ENCODE measurements around the gene SAC3D1. TPM values are rescaled to one million over a fixed set of nuclear protein-coding genes. Genes with fewer than 3 reads are reported as not detected.

SAC3D1 gene
- total RNA-seq, 4 donors from 2014 or later: 3.7 to 105 (median 12.9) TPM

GRCh38 chr11:65083134-65083833 lies 42.3 kb downstream of the SAC3D1 start:
- Histone ChIP-seq H3K36me3 (peaks cover 0 to 12% (median 0%) of the 10 kb centered on the region in 4 donors), H3K4me3 (peak overlapping the region; percentile 50 to 91 (median 66)), H3K4me1 (peaks cover 11 to 22% (median 16%) of the 10 kb centered on the region in 4 donors), H3K27me3 (no peaks in the 10 kb centered on the region), H3K9me3 (no peaks in the 10 kb centered on the region), H3K27ac (peak overlapping the region; percentile 90 to 96 (median 94))
- DNase-seq: no peak
- TF ChIP-seq CTCF (IDR thresholded peaks at IDR 0.05) (no peak), EP300 (IDR thresholded peaks at IDR 0.05; ENCODE audit: low read depth) (no peak), POLR2AphosphoS5 (IDR thresholded peaks at IDR 0.05) (no peak), POLR2A (IDR thresholded peaks at IDR 0.05) (no peak)
- WGBS, 2 donors (ENCODE audit: low coverage in 1 of 2): 2 to 3% methylated on average over 8 to 13 of the region's 13 CpGs
- intact Hi-C loops (cut with DNase I; ENCODE audit: low total_unique reads): no loop called here
- in situ Hi-C loops (cut with MboI; ENCODE audit: low pct_ligation_motif_present in 1 of 4, low pct_unique_long_range_greater_than_20kb in 1 of 4, low sequenced_read_pairs in 3 of 4): no loop called here

GRCh38 chr11:65083834-65084597 lies 43.0 kb downstream of the SAC3D1 start, which contains the start of the genes CDCA5 and ZFPL1:
Gene CDCA5 (minus strand): TSS chr11:65084040. CDS start chr11:65083978, 62 bp downstream.
Gene ZFPL1 (plus strand): TSS chr11:65084222. CDS start chr11:65084699, 477 bp downstream.
- intact Hi-C loops (cut with DNase I; ENCODE audit: low total_unique reads): no loop called here
- in situ Hi-C loops (cut with MboI; ENCODE audit: low pct_ligation_motif_present in 1 of 4, low pct_unique_long_range_greater_than_20kb in 1 of 4, low sequenced_read_pairs in 3 of 4): no loop called here
- TF ChIP-seq CTCF (IDR thresholded peaks at IDR 0.05) (no peak), POLR2AphosphoS5 (IDR thresholded peaks at IDR 0.05) (peak; percentile 90 to 95 (median 93)), POLR2A (IDR thresholded peaks at IDR 0.05) (peak; percentile 83)
- peaks cover 11 to 21% (median 15%) of the 10 kb centered on the region in 4 donors for H3K4me1 ChIP-seq
- H3K9me3 ChIP-seq: no peaks in the 10 kb centered on the region
- peaks cover 0 to 12% (median 0%) of the 10 kb centered on the region in 4 donors for H3K36me3 ChIP-seq
- H3K27me3 ChIP-seq: no peaks in the 10 kb centered on the region
- H3K27ac ChIP-seq: peak within 1 kb of the TSS; percentile 90 to 96 (median 94)
- WGBS, 2 donors (ENCODE audit: low coverage in 1 of 2): 0 to 1% methylated on average over 4 to 62 of the region's 79 CpGs
- peak; percentile 96 for DNase-seq
- peak within 1 kb of the TSS; percentile 61 to 91 (median 66) for H3K4me3 ChIP-seq

- 44 to 72% methylated on average over 3 to 22 of the region's 23 CpGs for WGBS, 2 donors (ENCODE audit: low coverage in 1 of 2)
- Histone ChIP-seq H3K27me3 (no peaks in the 10 kb centered on the region), H3K9me3 (no peaks in the 10 kb centered on the region), H3K27ac (peak overlapping the region; percentile 90 to 96 (median 94)), H3K36me3 (peaks cover 0 to 12% (median 0%) of the 10 kb centered on the region in 4 donors), H3K4me1 (peaks cover 11 to 21% (median 15%) of the 10 kb centered on the region in 4 donors), H3K4me3 (peak overlapping the region; percentile 61 to 91 (median 66))
- DNase-seq: no peak
- TF ChIP-seq EP300 (IDR thresholded peaks at IDR 0.05; ENCODE audit: low read depth) (no peak), POLR2AphosphoS5 (IDR thresholded peaks at IDR 0.05) (no peak), CTCF (IDR thresholded peaks at IDR 0.05) (no peak), POLR2A (IDR thresholded peaks at IDR 0.05) (no peak)
- intact Hi-C loops (cut with DNase I; ENCODE audit: low total_unique reads): no loop called here
- in situ Hi-C loops (cut with MboI; ENCODE audit: low pct_ligation_motif_present in 1 of 4, low pct_unique_long_range_greater_than_20kb in 1 of 4, low sequenced_read_pairs in 3 of 4): no loop called here
Measured at GRCh38 chr11:65084598-65085375, 43.8 kb downstream of the SAC3D1 start.

Measured in transverse colon (tissue), 4 donors.